ENCODE measurements around the gene WNT1. TPM values are rescaled to one million over a fixed set of nuclear protein-coding genes. Genes with fewer than 3 reads are reported as not detected.

The WNT1 gene
- total RNA-seq, 1 experiment from 2014 or later: not detected

GRCh38 chr12:48997719-48998496, 19.8 kb downstream of the WNT1 start:
- Mint-ChIP-seq H3K4me1 (ENCODE audit: low read depth, unreplicated experiment) (peaks cover 35% of the 10 kb centered on the region), H3K9me3 (ENCODE audit: unreplicated experiment) (no peaks in the 10 kb centered on the region), H3K27me3 (ENCODE audit: insufficient read depth, unreplicated experiment) (no peaks in the 10 kb centered on the region), H3K36me3 (ENCODE audit: insufficient read depth, unreplicated experiment) (peaks cover 28% of the 10 kb centered on the region), H3K4me3 (ENCODE audit: unreplicated experiment) (peak overlapping the region; percentile 91), H3K27ac (ENCODE audit: unreplicated experiment) (no peak overlapping the region)
- Histone ChIP-seq H3K36me3 (ENCODE audit: control insufficient read depth, insufficient read depth, low read length) (no peaks in the 10 kb centered on the region), H3K27me3 (replicated peaks; ENCODE audit: control insufficient read depth, insufficient read depth, low read length) (no peaks in the 10 kb centered on the region), H3K4me1 (peaks cover 28% of the 10 kb centered on the region), H3K9me3 (no peaks in the 10 kb centered on the region), H3K4me3 (ENCODE audit: low read depth, low read length) (peak overlapping the region; percentile 49)
- BruUV-seq (replicated peaks): no TSS peak
- TF ChIP-seq CTCF (IDR thresholded peaks at IDR 0.05; ENCODE audit: insufficient read depth in 1 of 2, low read depth in 1 of 2, low read length in 1 of 2, severe bottlenecking in 1 of 2, unreplicated experiment in 1 of 2): peak in 1 of 2 experiments; percentile 35
- DNase-seq: peak; percentile 76 to 87
- CTCF ChIA-PET: interaction anchor here (0.5 to 6.3 kb wide), 17 partner anchors 10 to 145 kb away, joined by 3 to 90 read pairs (median 6); partner anchors contain the start of genes ARF3, PRKAG1 and WNT1
- intact Hi-C loops (cut with micrococcal nuclease; ENCODE audit: unreplicated experiment): loop anchor here (5.0 kb wide), 1 partner anchor 61 kb away; no protein-coding TSS in a partner anchor
- POLR2A ChIA-PET: interaction anchor here (0.6 to 1.9 kb wide), 6 partner anchors 10 to 146 kb away, joined by 3 to 9 read pairs (median 5); partner anchors contain the start of genes DDX23 and PRKAG1

GRCh38 chr12:48998497-48999353, 20.6 kb downstream of the WNT1 start:
- POLR2A ChIA-PET: interaction anchor here (0.6 to 1.9 kb wide), 5 partner anchors 11 to 147 kb away, joined by 3 to 9 read pairs (median 7); partner anchors contain the start of gene DDX23
- peak overlapping the region; percentile 91 for H3K4me3 Mint-ChIP-seq (ENCODE audit: unreplicated experiment)
- no peak for TF ChIP-seq CTCF (IDR thresholded peaks at IDR 0.05; ENCODE audit: insufficient read depth in 1 of 2, low read depth in 1 of 2, low read length in 1 of 2, severe bottlenecking in 1 of 2, unreplicated experiment in 1 of 2)
- intact Hi-C loops (cut with micrococcal nuclease; ENCODE audit: unreplicated experiment): loop anchor here (5.0 kb wide), 1 partner anchor 61 kb away; no protein-coding TSS in a partner anchor
- Histone ChIP-seq H3K9me3 (no peaks in the 10 kb centered on the region), H3K4me3 (ENCODE audit: low read depth, low read length) (peak overlapping the region; percentile 49), H3K4me1 (peaks cover 26% of the 10 kb centered on the region), H3K36me3 (ENCODE audit: control insufficient read depth, insufficient read depth, low read length) (no peaks in the 10 kb centered on the region; the same call in 1 of the 2 replicates), H3K27me3 (replicated peaks; ENCODE audit: control insufficient read depth, insufficient read depth, low read length) (no peaks in the 10 kb centered on the region)
- no peaks in the 10 kb centered on the region for H3K27me3 Mint-ChIP-seq (ENCODE audit: insufficient read depth, unreplicated experiment)
- TSS peak; percentile 24 for BruUV-seq (replicated peaks)
- H3K4me1 Mint-ChIP-seq (ENCODE audit: low read depth, unreplicated experiment): peaks cover 32% of the 10 kb centered on the region
- DNase-seq: peak; percentile 38 to 70
- H3K27ac Mint-ChIP-seq (ENCODE audit: unreplicated experiment): no peak overlapping the region
- H3K9me3 Mint-ChIP-seq (ENCODE audit: unreplicated experiment): no peaks in the 10 kb centered on the region
- CTCF ChIA-PET: interaction anchor here (0.5 to 6.3 kb wide), 12 partner anchors 11 to 146 kb away, joined by 3 to 90 read pairs (median 8); partner anchors contain the start of genes ARF3, PRKAG1 and WNT1
- H3K36me3 Mint-ChIP-seq (ENCODE audit: insufficient read depth, unreplicated experiment): peaks cover 28% of the 10 kb centered on the region
